Muscle layer of duodenum (tissue), 2 donors: Measurements from ENCODE around the gene PTPRN2.
"Not testable (repeated sequence)": the region's sequence is repeated elsewhere in the genome, so short reads cannot be mapped to it uniquely, and the experiment has no call there.

Experiments
- H3K27ac ChIP-seq: one replicate; pipeline ENCODE4 v1.7.0; 2013; ENCODE audit warnings: mild to moderate bottlenecking, low read length
- H3K27me3 ChIP-seq: one replicate; pipeline ENCODE4 v1.7.0; 2013; ENCODE audit warnings: low read depth, mild to moderate bottlenecking, control low read depth, low read length
- H3K36me3 ChIP-seq, 2 donors: one replicate each; pipeline ENCODE4 v1.7.0; 2013; ENCODE audit warnings: low read length in 2 of 2, control low read depth in 1 of 2, mild to moderate bottlenecking in 1 of 2; ENCODE audit not compliant: insufficient read depth in 2 of 2, control insufficient read depth in 1 of 2
- H3K4me1 ChIP-seq, 2 donors: one replicate each; pipeline ENCODE4 v1.7.0; 2013; ENCODE audit warnings: low read length in 2 of 2, mild to moderate bottlenecking in 2 of 2, control low read depth in 1 of 2, moderate library complexity in 1 of 2; ENCODE audit not compliant: insufficient read depth in 2 of 2, control insufficient read depth in 1 of 2
- H3K4me3 ChIP-seq, 2 donors: one replicate each; pipeline ENCODE4 v1.7.0; 2013; ENCODE audit warnings: low read length in 2 of 2, low read depth in 1 of 2, mild to moderate bottlenecking in 1 of 2
- H3K9me3 ChIP-seq, 2 donors: one replicate each; pipeline ENCODE4 v1.7.0; 2013; ENCODE audit warnings: low read length in 2 of 2, control low read depth in 1 of 2, mild to moderate bottlenecking in 1 of 2; ENCODE audit not compliant: control insufficient read depth in 1 of 2
- donor health status: healthy.

PTPRN2 gene

GRCh38 chr7:158587162-158588084 is at the start of gene PTPRN2:
Gene PTPRN2, minus strand, starts transcription at chr7:158587823.
- H3K4me1 ChIP-seq: peaks cover 4 to 20% of the 10 kb centered on the region in 2 donors
- no peak within 1 kb of the TSS for H3K27ac ChIP-seq
- H3K4me3 ChIP-seq: peak within 1 kb of the TSS in 1 of 2 donors; percentile 42
- H3K9me3 ChIP-seq: no peaks in the 10 kb centered on the region
- peaks cover 25% of the 10 kb centered on the region for H3K27me3 ChIP-seq
- no peaks in the 10 kb centered on the region for H3K36me3 ChIP-seq

- Histone ChIP-seq H3K9me3 (no peaks in the 10 kb centered on the region), H3K4me3 (no peak overlapping the region), H3K4me1 (no peaks in the 10 kb centered on the region), H3K36me3 (peaks cover 0 to 6% of the 10 kb centered on the region in 2 donors), H3K27ac (no peak overlapping the region), H3K27me3 (no peaks in the 10 kb centered on the region)
These were observed 45.7 kb upstream of the PTPRN2 start for GRCh38 chr7:158633055-158633956.

GRCh38 chr7:158631574-158632195 is 44.1 kb upstream of the PTPRN2 start:
- Histone ChIP-seq H3K27ac (no peak overlapping the region), H3K27me3 (no peaks in the 10 kb centered on the region), H3K9me3 (no peaks in the 10 kb centered on the region), H3K4me3 (no peak overlapping the region), H3K36me3 (peaks cover 0 to 10% of the 10 kb centered on the region in 2 donors), H3K4me1 (no peaks in the 10 kb centered on the region)

GRCh38 chr7:158626289-158626688 is 38.7 kb upstream of the PTPRN2 start:
- H3K27me3 ChIP-seq, H3K27ac ChIP-seq, H3K4me1 ChIP-seq, H3K4me3 ChIP-seq, H3K9me3 ChIP-seq: not testable (repeated sequence)
- peaks cover 0 to 10% of the 10 kb centered on the region in 2 donors for H3K36me3 ChIP-seq

GRCh38 chr7:158623241-158623640 is 35.6 kb upstream of the PTPRN2 start:
- Histone ChIP-seq H3K36me3 (peaks cover 0 to 4% of the 10 kb centered on the region in 2 donors), H3K4me1 (no peaks in the 10 kb centered on the region), H3K27me3 (no peaks in the 10 kb centered on the region), H3K27ac (no peak overlapping the region), H3K4me3 (no peak overlapping the region), H3K9me3 (no peaks in the 10 kb centered on the region)

GRCh38 chr7:158620839-158621441 is 33.3 kb upstream of the PTPRN2 start:
- no peaks in the 10 kb centered on the region for H3K4me1 ChIP-seq
- no peaks in the 10 kb centered on the region for H3K9me3 ChIP-seq
- no peaks in the 10 kb centered on the region for H3K27me3 ChIP-seq
- no peaks in the 10 kb centered on the region for H3K36me3 ChIP-seq
- no peak overlapping the region for H3K27ac ChIP-seq
- no peak overlapping the region for H3K4me3 ChIP-seq

- Histone ChIP-seq H3K4me3 (no peak overlapping the region), H3K27me3 (no peaks in the 10 kb centered on the region), H3K9me3 (no peaks in the 10 kb centered on the region), H3K27ac (no peak overlapping the region), H3K4me1 (no peaks in the 10 kb centered on the region), H3K36me3 (no peaks in the 10 kb centered on the region)
These were observed 32.8 kb upstream of the PTPRN2 start for GRCh38 chr7:158620418-158620817.

- Histone ChIP-seq H3K27me3 (no peaks in the 10 kb centered on the region), H3K36me3 (no peaks in the 10 kb centered on the region), H3K9me3 (no peaks in the 10 kb centered on the region), H3K4me3 (no peak overlapping the region), H3K27ac (no peak overlapping the region), H3K4me1 (no peaks in the 10 kb centered on the region)
These were observed 31.1 kb upstream of the PTPRN2 start for GRCh38 chr7:158618745-158619140.

GRCh38 chr7:158617737-158618128 is 30.1 kb upstream of the PTPRN2 start:
- Histone ChIP-seq H3K4me3 (no peak overlapping the region), H3K9me3 (no peaks in the 10 kb centered on the region), H3K27me3 (no peaks in the 10 kb centered on the region), H3K4me1 (no peaks in the 10 kb centered on the region), H3K27ac (no peak overlapping the region), H3K36me3 (no peaks in the 10 kb centered on the region)

GRCh38 chr7:158616050-158616449 is 28.4 kb upstream of the PTPRN2 start:
- H3K36me3 ChIP-seq: no peaks in the 10 kb centered on the region
- H3K27me3 ChIP-seq: no peaks in the 10 kb centered on the region
- no peak overlapping the region for H3K4me3 ChIP-seq
- H3K4me1 ChIP-seq: no peaks in the 10 kb centered on the region
- H3K27ac ChIP-seq: no peak overlapping the region
- no peaks in the 10 kb centered on the region for H3K9me3 ChIP-seq

- Histone ChIP-seq H3K4me1 (no peaks in the 10 kb centered on the region), H3K36me3 (no peaks in the 10 kb centered on the region), H3K27me3 (no peaks in the 10 kb centered on the region), H3K4me3 (no peak overlapping the region), H3K27ac (no peak overlapping the region), H3K9me3 (no peaks in the 10 kb centered on the region)
These were observed 27.1 kb upstream of the PTPRN2 start for GRCh38 chr7:158614700-158615099.
